Stimulated activated CD8-positive, alpha-beta memory T cell treated with anti-CD3 and anti-CD28 coated beads, Interleukin-12 subunit alpha, Interleukin-12 subunit beta, amount 100 ng/mL, for 1 hour (primary cell): ENCODE data around the gene CEP63.

Experiments used
- DNase-seq: peaks from one replicate; pipeline ENCODE4 v3.0.0-alpha.2; 2020; ENCODE audit warnings: low read depth

Gene CEP63

GRCh38 chr3:134485718-134486576 is at the start of gene CEP63, which contains the start of gene ANAPC13:
TSS of gene CEP63 (plus strand) at chr3:134486057. CDS start at chr3:134495321, 9,264 bp downstream.
TSS of gene ANAPC13 (minus strand) at chr3:134485985. CDS start at chr3:134482904, 3,081 bp downstream.
- DNase-seq, result peak; percentile 88

GRCh38 chr3:134437211-134437752 is 48.6 kb upstream of the CEP63 start:
- no peak for DNase-seq

GRCh38 chr3:134441321-134441720 is 44.5 kb upstream of the CEP63 start:
- DNase-seq, result no peak

DNA sequence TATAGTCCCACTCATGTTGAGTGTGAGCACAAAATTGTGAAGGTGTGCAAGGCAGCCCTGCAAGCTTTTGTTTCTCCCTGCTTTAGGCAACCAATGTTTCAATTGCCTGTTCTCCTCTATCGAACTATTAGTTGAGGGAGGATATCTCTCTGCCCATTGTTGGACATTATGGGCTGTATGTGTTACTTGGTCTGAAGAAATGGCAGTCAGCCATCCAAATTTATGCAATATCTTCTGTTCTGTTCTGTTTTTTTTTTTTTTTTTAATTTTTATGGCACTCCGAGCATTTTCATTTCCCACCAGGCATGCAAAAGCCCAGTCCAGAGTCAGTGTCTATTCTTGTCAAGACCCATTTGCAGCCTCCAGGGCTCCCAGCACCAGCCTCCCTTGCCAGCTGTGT is 44.0 kb upstream of the CEP63 start:
- DNase-seq, result no peak

GRCh38 chr3:134445095-134445494 is 40.8 kb upstream of the CEP63 start:
- no peak for DNase-seq

DNA sequence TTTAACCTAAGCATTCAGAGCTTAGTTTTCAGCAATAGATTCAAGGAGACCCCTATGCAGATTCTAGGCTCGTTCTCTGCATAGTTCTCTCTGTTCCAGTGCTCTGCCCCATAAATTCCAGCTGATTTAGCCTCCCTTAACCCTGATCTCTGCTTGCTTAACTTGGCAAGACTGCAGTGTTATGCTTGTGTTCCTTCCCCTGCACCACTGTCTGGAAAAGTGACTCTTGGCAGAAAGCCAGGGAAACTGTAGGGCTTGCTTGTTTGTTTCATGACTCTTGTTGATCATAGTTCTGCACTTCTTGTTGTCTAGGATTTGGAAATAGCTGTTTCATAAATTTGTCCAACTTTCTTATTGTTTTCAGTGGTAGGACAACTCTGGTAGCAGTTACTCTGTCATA is 40.2 kb upstream of the CEP63 start:
- no peak for DNase-seq

DNA sequence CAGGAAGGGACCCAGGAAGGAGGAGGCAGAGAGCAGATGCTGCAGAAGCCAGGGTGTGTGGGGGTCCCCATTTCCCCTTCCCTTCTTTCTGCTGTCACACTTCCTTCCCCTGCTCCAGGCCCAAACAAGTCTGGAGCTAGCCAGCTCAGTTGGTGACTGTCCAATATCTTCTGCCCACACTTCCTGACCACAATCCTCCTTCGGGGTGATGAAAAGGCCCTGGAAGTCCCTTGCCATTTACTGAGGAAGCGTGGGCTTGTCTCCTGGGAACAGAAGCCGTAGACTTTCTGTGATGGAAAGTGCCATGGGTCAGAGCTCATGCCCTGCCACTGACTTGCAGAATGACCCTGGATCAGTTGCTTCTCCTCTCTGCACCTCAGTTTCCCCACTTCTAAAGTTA is 39.1 kb upstream of the CEP63 start:
- DNase-seq, result no peak

GRCh38 chr3:134447351-134447750 is 38.5 kb upstream of the CEP63 start:
- no peak for DNase-seq

DNA sequence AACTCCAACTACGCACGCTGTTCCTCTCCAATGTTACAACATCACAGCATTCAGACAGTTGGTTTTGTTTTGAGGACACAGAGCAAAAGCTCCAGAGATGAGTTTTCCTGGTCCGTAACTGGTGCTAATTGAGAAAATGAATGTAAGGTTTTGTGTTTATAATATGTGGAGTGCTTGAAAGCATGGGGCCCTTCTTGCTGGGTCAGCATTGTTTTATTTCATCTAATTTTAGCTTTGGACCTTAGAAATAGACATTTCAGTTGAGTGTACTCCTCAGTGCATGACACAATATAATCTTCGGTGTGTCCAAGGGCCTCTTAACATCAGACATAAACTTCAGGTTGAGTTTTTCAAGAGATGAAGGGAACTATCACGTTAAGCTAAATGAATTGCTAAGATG is 37.2 kb upstream of the CEP63 start:
- no peak for DNase-seq

DNA sequence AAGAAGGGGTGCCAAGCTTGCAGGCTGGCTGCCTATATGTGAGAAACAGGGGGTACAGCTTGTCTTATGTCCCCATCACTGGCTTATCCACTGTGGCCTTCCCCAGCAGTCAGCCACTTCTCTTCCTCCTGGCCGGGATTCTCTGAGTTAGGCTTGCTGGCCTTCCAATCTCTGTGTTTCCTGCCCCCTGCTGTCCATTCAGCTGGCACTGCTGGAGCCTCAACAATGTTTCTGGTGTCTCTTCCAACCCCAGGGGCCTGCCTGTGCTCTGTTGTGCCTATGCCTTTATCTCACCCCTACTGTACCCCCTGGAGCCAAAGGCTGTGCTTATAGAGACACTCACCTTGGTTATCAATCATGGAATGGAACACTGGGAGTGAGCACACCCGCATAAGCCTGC is 36.6 kb upstream of the CEP63 start:
- no peak for DNase-seq

DNA sequence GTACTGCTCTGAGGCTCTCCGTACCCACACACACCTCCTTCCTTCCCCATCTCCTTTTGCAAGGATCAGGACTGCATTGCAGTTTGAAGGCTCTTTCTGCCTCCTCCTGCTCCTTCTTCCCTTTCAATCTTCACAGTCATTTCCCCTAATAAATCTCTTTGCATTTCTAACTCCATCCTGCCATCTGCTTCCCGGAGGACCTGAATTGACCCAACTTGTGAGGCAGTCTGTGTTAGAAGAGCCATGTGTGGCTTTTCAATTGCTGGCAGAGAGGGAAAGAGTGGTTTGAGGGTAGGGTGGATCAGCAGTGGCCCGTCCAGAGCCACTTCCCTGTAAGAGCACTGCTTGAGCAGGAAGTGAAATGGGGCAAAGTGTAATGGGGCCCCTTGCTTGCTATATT is 35.9 kb upstream of the CEP63 start:
- DNase-seq, result no peak

DNA sequence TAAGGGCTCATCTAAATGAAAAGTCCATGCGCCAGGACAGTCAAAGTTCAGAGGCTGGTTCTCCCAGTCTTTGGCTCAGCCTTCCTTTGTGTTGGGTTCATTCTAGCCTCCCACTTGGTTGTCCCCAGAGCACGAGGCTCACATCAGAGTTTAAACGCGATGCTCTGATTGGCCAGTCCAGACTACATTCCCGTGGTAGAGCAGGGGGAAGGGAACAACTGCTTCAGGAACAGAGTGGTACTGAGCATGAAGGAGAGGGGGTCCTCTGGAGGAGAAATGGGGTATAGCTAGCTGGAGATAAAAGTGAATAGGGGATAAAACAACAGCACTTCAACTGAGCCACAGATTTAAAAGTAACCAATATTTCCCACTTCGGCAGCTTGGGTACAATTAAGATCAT is 32.2 kb upstream of the CEP63 start:
- DNase-seq, result no peak

- no peak for DNase-seq
Observed at GRCh38 chr3:134457376-134458074, 28.3 kb upstream of the CEP63 start.

DNA sequence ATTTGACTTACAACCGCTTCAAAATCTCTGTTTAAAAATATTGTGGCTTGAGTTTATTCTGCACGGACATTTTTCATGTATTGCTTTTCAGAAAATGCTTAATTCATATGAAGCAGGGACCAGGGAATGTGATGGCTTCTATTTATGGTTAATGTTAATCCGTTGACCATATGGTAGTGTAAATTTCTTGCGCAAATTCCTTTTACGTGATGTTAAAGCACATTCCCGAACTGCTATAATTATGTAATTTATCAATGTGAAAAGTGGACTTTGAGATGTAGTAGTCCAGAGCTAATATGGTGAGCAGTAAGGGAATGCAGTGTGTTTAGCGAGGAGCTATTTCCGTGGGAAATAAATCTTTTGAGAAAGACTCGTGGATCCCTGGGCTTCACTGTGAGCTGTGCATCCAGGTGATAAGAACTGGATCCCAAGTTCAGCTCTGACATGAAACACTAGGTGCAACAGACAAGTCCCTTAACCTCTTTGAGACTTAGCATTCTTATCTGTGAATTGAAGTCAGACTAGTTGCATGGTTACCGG is 27.4 kb upstream of the CEP63 start:
- DNase-seq, result no peak

GRCh38 chr3:134459562-134459961 is 26.3 kb upstream of the CEP63 start:
- no peak for DNase-seq

DNA sequence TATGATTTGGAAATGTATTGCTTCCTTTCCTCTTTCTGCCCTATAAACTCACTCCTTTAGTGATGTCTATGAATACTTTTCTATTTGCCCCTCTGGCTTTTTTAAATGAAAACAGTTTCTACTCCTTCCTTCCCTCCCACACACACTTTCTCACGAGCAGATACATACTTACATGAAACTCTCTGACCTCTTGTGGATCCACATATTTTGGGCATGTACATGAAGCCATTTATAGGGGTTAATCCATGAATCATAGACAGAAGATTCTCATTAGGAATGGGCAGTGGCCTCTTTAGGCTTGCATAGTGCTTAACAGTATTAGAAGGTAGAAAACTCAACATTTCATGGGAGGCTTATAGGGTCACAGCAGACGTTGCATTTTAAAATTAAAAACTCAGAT is 24.9 kb upstream of the CEP63 start:
- no peak for DNase-seq

GRCh38 chr3:134462331-134462941 is 23.4 kb upstream of the CEP63 start:
- no peak for DNase-seq

GRCh38 chr3:134463676-134464063 is 22.2 kb upstream of the CEP63 start:
- no peak for DNase-seq

GRCh38 chr3:134464064-134464688 is 21.7 kb upstream of the CEP63 start:
- DNase-seq, result no peak

DNA sequence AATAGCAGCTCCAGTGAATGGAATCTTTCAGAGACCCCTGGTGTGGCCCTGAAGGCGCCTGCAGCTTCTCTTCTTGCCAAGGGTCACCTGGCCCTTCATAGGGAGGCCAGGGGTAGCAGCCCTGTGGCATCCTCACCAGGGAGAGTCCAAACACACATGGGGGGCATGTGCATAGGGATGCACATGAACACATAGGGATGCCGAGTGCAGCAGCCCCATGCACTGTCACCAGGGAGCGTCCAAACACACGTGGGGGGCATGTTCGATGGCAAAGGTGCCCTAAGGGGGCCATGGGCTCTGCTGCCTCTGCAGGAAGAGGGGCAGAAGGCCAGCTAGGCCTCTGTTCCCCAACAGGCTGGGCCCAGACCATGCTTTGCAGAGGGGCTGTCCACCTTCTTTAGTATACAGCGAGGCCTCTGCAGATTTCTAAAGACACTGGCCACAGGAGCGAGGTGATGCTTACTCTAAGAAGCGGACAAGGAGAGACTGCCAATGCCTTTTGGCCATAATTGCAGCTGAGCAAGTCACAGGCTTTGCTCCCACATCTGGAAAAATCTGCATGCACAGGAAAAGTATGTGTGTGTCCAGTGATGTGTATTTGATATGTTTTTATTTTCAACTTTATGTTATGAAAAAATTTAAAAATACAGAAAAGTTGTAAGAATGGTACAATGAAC is 21.0 kb upstream of the CEP63 start:
- DNase-seq, result no peak

DNA sequence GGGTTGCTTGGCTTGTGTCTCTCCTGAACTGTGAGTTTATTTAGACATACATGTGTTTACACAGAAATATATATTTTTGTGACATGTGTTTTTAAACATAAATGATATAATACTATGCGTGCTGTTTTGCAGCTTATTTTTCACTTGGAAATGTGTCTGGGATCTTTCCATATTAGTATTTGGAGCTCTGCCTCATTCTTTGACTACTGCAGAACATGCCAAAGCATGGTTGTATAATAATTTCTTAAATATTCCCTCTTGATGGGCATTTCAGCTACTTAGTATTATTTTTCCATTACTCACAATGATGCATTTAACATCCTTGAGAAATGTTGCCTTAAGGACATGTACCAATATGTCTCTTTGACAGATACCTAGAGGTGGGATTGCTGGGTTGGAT is 19.5 kb upstream of the CEP63 start:
- no peak for DNase-seq
